ENCODE results near the gene ZNF629. TPM values are rescaled to one million over a fixed set of nuclear protein-coding genes. Genes with fewer than 3 reads are reported as not detected.

Gene ZNF629
- total RNA-seq, 1 donor, result 16.3 TPM

DNA sequence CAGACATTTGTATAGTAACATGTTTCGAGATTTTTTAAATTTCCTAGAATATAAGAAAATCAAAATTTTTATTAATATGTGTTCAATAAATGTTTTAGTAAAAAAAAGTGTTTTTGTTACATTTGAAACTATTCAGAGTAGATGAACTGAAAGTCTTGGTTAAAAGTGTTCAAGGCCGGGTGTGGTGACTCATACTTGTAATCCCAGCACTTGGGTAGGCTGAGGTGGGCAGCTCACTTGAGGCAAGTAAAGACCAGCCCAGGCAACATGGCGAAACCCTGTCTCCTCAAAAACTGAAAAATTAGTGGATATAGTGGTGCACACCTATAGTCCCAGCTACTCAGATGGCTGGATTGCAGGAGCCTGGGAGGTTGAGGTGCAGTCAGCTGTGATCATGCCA lies 55.6 kb downstream of the ZNF629 start:
- Histone ChIP-seq H3K4me3 (ENCODE audit: insufficient read depth, low read length) (no peak overlapping the region), H3K79me2 (ENCODE audit: insufficient read depth, low read length) (peaks cover 19% of the 10 kb centered on the region), H4K20me1 (ENCODE audit: insufficient read depth, low read length) (peaks cover 4% of the 10 kb centered on the region), H3K4me1 (ENCODE audit: insufficient read depth, low read length) (no peaks in the 10 kb centered on the region), H3K4me2 (ENCODE audit: insufficient read depth, low read length) (no peak overlapping the region), H3K9me3 (ENCODE audit: low read depth, low read length) (no peaks in the 10 kb centered on the region), H3K36me3 (ENCODE audit: insufficient read depth, low read length) (peaks cover 77% of the 10 kb centered on the region), H3K27me3 (ENCODE audit: insufficient read depth, low read length) (no peaks in the 10 kb centered on the region), H3K27ac (ENCODE audit: low read depth, low read length) (no peak overlapping the region), H2AFZ (ENCODE audit: low read length) (no peak overlapping the region)
- TF ChIP-seq, protein P1, sequence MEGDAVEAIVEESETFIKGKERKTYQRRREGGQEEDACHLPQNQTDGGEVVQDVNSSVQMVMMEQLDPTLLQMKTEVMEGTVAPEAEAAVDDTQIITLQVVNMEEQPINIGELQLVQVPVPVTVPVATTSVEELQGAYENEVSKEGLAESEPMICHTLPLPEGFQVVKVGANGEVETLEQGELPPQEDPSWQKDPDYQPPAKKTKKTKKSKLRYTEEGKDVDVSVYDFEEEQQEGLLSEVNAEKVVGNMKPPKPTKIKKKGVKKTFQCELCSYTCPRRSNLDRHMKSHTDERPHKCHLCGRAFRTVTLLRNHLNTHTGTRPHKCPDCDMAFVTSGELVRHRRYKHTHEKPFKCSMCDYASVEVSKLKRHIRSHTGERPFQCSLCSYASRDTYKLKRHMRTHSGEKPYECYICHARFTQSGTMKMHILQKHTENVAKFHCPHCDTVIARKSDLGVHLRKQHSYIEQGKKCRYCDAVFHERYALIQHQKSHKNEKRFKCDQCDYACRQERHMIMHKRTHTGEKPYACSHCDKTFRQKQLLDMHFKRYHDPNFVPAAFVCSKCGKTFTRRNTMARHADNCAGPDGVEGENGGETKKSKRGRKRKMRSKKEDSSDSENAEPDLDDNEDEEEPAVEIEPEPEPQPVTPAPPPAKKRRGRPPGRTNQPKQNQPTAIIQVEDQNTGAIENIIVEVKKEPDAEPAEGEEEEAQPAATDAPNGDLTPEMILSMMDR (IDR thresholded peaks at IDR 0.05; ENCODE audit: extremely low read depth, low read depth, low read length), result no peak
- DNase-seq (ENCODE audit: insufficient read length, low spot score, missing footprints), result no peak

DNA sequence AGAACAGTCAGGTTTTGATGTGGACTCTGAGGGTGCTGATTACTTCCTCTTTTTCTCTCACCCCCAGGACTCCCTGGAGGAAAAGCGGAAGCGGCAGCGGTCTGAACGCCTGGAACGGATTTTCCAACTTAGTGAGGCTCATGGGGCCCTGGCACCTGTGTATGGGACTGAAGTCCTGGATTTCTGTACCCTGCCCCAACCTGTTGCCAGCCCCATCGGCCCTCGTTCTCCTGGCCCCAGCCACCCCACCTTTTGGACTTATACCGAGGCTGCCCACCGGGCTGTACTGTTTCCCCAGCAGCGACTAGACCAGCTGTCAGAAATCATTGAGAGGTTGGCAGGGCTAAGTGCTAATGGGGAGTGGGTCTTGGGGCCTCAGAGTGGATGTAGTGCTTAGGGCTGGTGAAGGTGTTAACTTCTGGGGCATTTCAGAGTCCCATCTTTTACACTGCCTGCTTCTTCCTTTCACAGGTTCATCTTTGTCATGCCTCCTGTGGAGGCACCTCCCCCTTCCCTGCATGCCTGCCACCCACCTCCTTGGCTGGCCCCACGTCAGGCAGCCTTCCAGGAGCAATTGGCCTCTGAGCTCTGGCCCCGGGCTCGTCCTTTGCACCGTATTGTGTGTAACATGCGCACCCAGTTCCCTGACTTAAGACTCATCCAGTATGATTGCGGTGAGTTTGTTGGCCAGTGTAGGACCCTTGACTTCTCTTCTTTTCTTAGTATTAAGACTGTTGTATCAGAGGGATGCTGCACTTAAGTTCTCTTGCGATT lies 57.9 kb downstream of the ZNF629 start:
- TF ChIP-seq, protein P1 (IDR thresholded peaks at IDR 0.05; ENCODE audit: extremely low read depth, low read depth, low read length), result no peak
- peaks cover 82% of the 10 kb centered on the region for H3K36me3 ChIP-seq (ENCODE audit: insufficient read depth, low read length)
- no peaks in the 10 kb centered on the region for H3K27me3 ChIP-seq (ENCODE audit: insufficient read depth, low read length)
- H3K79me2 ChIP-seq (ENCODE audit: insufficient read depth, low read length), result peaks cover 31% of the 10 kb centered on the region
- no peaks in the 10 kb centered on the region for H3K4me1 ChIP-seq (ENCODE audit: insufficient read depth, low read length)
- no peak overlapping the region for H3K4me3 ChIP-seq (ENCODE audit: insufficient read depth, low read length)
- H3K4me2 ChIP-seq (ENCODE audit: insufficient read depth, low read length), result no peak overlapping the region
- peak; percentile 60 for DNase-seq (ENCODE audit: insufficient read length, low spot score, missing footprints)
- H3K9me3 ChIP-seq (ENCODE audit: low read depth, low read length), result no peaks in the 10 kb centered on the region
- H3K27ac ChIP-seq (ENCODE audit: low read depth, low read length), result no peak overlapping the region
- no peak overlapping the region for H2AFZ ChIP-seq (ENCODE audit: low read length)
- H4K20me1 ChIP-seq (ENCODE audit: insufficient read depth, low read length), result peaks cover 7% of the 10 kb centered on the region

Small RNA genes within 50 kb of the gene (small RNA-seq; reads per million reads assigned to genes)
- not detected for gene RF00017

Other genes with a start within 250 kb of the ZNF629 start
- gene ZNF764, start 228.8 kb downstream of the ZNF629 start, total RNA-seq, result 5.3 and 7.6 TPM in 2 replicates
- gene ZNF688, start 215.5 kb downstream of the ZNF629 start, total RNA-seq, result 10.9 and 12.3 TPM in 2 replicates
- gene ZNF785, start 201.5 kb downstream of the ZNF629 start, total RNA-seq, result 13.4 and 13.6 TPM in 2 replicates
- 7.1 and 8.3 TPM in 2 replicates for gene ZNF689, start 176.8 kb downstream of the ZNF629 start, total RNA-seq
- gene PRR14, start 136.2 kb downstream of the ZNF629 start, total RNA-seq, result 6.8 and 8.0 TPM in 2 replicates
- 24.5 and 30.8 TPM in 2 replicates for gene FBRS, start 128.8 kb downstream of the ZNF629 start, total RNA-seq
- 16.3 and 19.2 TPM in 2 replicates for gene SRCAP, start 88.0 kb downstream of the ZNF629 start, total RNA-seq
- 20.3 and 25.0 TPM in 2 replicates for gene PHKG2, start 38.8 kb downstream of the ZNF629 start, total RNA-seq
- 2.4 and 2.9 TPM in 2 replicates for gene CFAP119, start 25.1 kb downstream of the ZNF629 start, total RNA-seq
- 63.1 and 88.3 TPM in 2 replicates for gene RNF40, start 24.9 kb downstream of the ZNF629 start, total RNA-seq
- 33.3 and 36.2 TPM in 2 replicates for gene BCL7C, start 106.9 kb upstream of the ZNF629 start, total RNA-seq
- gene CTF1, start 109.4 kb upstream of the ZNF629 start, total RNA-seq, result 2.9 and 3.3 TPM in 2 replicates
- 12.7 and 14.5 TPM in 2 replicates for gene FBXL19, start 136.4 kb upstream of the ZNF629 start, total RNA-seq
- 63.3 and 66.0 TPM in 2 replicates for gene ORAI3, start 161.9 kb upstream of the ZNF629 start, total RNA-seq
- 2.2 and 2.9 TPM in 2 replicates for gene SETD1A, start 170.5 kb upstream of the ZNF629 start, total RNA-seq
- 45.6 and 47.7 TPM in 2 replicates for gene HSD3B7, start 198.0 kb upstream of the ZNF629 start, total RNA-seq
- gene STX1B, start 223.4 kb upstream of the ZNF629 start, total RNA-seq, result 0.72 and 2.9 TPM in 2 replicates
- 26.8 and 30.6 TPM in 2 replicates for gene STX4, start 246.4 kb upstream of the ZNF629 start, total RNA-seq

Data from osteoblast (primary cell).